Parathyroid adenoma (tissue), 2 donors: Measurements from ENCODE around the gene ST8SIA2.

ENCODE experiments used
- H2AFZ ChIP-seq: fragments of 300-600 bp; sonication (generic); one replicate; pipeline ENCODE4 v1.7.0; 2017; ENCODE audit warnings: antibody characterized with exemption, mild to moderate bottlenecking
- H3K27ac ChIP-seq: fragments of 300-600 bp; sonication (generic); one replicate; pipeline ENCODE4 v1.7.0; 2017
- H3K27me3 ChIP-seq: fragments of 300-600 bp; sonication (generic); one replicate; pipeline ENCODE4 v1.7.0; 2017; ENCODE audit warnings: low read length; ENCODE audit not compliant: control insufficient read depth, insufficient read depth
- H3K36me3 ChIP-seq: fragments of 300-600 bp; sonication (generic); one replicate; pipeline ENCODE4 v1.7.0; 2017; ENCODE audit warnings: low read length; ENCODE audit not compliant: control insufficient read depth, insufficient read depth
- H3K4me1 ChIP-seq: fragments of 300-600 bp; sonication (generic); one replicate; pipeline ENCODE4 v1.7.0; 2017; ENCODE audit warnings: control low read depth
- H3K4me2 ChIP-seq: fragments of 300-600 bp; sonication (generic); one replicate; pipeline ENCODE4 v1.7.0; 2017; ENCODE audit warnings: low read length
- H3K4me3 ChIP-seq: fragments of 300-600 bp; sonication (generic); one replicate; pipeline ENCODE4 v1.7.0; 2017; ENCODE audit warnings: low read depth, low read length
- H3K79me2 ChIP-seq: fragments of 300-600 bp; sonication (generic); one replicate; pipeline ENCODE4 v1.7.0; 2017; ENCODE audit warnings: control low read depth
- H3K9ac ChIP-seq: fragments of 300-600 bp; sonication (generic); one replicate; pipeline ENCODE4 v1.7.0; 2017; ENCODE audit warnings: mild to moderate bottlenecking
- H3K9me3 ChIP-seq: fragments of 300-600 bp; sonication (generic); one replicate; pipeline ENCODE4 v1.7.0; 2017; ENCODE audit warnings: low read length; ENCODE audit not compliant: control insufficient read depth
- TF ChIP-seq, protein P1 (sequence below): fragments of 300-600 bp; sonication (generic); IDR thresholded peaks from one replicate; pipeline ENCODE4 v1.7.0; 2017; ENCODE audit warnings: antibody characterized with exemption, mild to moderate bottlenecking
- donor health status: primary hyperparathyroidism.

Gene ST8SIA2

DNA sequence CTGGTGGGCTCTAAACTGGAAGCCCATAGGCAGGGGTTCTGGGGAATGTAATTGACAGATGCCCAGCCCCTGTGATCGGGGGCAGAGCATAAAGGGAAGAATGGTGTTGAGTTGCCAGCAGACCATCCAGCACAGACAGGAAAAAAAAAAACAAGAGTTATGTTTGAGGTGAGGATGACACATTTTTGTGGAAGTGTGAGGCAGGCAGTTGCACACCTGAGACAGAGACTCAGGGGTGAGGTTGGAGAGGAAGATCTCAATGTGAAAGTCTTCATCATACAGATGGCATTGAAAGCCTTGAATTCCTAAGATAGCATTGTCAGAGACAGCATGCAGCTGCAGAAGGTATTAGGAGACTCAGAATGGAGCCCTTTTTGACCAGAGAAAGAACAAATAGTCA, 18.6 kb upstream of the ST8SIA2 start:
- no peak overlapping the region for H3K4me3 ChIP-seq
- TF ChIP-seq, protein P1, sequence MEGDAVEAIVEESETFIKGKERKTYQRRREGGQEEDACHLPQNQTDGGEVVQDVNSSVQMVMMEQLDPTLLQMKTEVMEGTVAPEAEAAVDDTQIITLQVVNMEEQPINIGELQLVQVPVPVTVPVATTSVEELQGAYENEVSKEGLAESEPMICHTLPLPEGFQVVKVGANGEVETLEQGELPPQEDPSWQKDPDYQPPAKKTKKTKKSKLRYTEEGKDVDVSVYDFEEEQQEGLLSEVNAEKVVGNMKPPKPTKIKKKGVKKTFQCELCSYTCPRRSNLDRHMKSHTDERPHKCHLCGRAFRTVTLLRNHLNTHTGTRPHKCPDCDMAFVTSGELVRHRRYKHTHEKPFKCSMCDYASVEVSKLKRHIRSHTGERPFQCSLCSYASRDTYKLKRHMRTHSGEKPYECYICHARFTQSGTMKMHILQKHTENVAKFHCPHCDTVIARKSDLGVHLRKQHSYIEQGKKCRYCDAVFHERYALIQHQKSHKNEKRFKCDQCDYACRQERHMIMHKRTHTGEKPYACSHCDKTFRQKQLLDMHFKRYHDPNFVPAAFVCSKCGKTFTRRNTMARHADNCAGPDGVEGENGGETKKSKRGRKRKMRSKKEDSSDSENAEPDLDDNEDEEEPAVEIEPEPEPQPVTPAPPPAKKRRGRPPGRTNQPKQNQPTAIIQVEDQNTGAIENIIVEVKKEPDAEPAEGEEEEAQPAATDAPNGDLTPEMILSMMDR: no peak
- no peak overlapping the region for H3K9ac ChIP-seq
- no peak overlapping the region for H3K4me2 ChIP-seq
- H3K27ac ChIP-seq: no peak overlapping the region
- H3K27me3 ChIP-seq: no peaks in the 10 kb centered on the region
- no peaks in the 10 kb centered on the region for H3K79me2 ChIP-seq
- H3K9me3 ChIP-seq: no peaks in the 10 kb centered on the region
- H3K36me3 ChIP-seq: no peaks in the 10 kb centered on the region
- no peaks in the 10 kb centered on the region for H3K4me1 ChIP-seq
- no peak overlapping the region for H2AFZ ChIP-seq

DNA sequence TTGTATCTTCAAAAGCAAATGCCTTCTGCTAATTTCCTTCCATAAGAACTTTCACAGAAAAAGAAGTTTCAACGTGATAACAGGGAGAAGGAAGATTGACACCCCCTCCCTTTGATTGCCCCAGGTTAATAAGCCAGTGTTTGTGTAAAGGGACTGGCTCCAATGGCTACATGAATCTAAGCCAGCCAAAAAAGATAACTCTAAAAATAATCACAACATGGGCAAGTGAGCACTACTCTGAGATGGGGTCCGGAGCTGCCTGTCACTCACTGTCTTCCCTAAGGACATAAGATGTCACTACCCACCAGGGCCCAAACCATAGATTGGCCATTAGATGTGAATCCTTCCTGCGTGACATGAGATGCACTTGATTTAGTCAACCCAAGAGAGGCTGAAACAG, 17.6 kb upstream of the ST8SIA2 start:
- H3K27me3 ChIP-seq: no peaks in the 10 kb centered on the region
- H3K36me3 ChIP-seq: no peaks in the 10 kb centered on the region
- no peaks in the 10 kb centered on the region for H3K9me3 ChIP-seq
- H3K4me2 ChIP-seq: no peak overlapping the region
- no peak overlapping the region for H3K9ac ChIP-seq
- H3K27ac ChIP-seq: no peak overlapping the region
- TF ChIP-seq, protein P1: no peak
- H3K79me2 ChIP-seq: no peaks in the 10 kb centered on the region
- no peak overlapping the region for H2AFZ ChIP-seq
- no peak overlapping the region for H3K4me3 ChIP-seq
- no peaks in the 10 kb centered on the region for H3K4me1 ChIP-seq

DNA sequence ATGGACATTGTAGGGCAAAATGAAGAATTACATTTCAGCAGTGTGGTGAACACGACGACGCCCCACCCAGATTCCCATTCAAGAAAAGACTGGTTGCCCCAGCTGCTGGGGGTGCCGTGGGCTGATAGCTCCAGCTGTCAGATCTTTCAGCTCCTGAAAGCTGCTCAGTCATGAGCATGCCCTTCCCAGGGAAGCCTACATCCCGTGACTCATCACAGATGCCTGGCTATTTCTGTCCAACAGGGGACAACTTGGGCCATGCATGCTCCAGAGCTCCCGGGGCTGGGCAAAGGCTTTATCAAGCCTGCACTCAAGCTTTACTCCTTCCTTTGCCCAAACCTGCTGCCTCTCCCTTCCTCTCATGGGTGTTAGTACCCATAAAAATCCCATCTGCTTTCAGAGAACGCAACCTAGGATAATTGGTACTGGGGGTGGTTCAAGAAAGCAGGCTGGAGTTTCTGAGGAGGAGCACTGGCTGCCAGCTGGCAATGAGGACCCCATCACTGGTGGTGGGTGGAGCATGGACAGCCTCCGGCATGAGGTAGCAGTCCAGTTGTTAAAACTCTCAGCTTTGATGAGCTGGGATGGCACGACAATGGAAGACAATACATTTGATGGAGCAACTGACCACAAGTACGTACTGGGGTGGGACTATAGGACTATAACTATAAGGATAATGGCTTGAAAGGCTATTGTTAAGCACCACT, 16.4 kb upstream of the ST8SIA2 start:
- H3K9me3 ChIP-seq: no peaks in the 10 kb centered on the region
- no peak overlapping the region for H3K27ac ChIP-seq
- no peak overlapping the region for H3K9ac ChIP-seq
- no peaks in the 10 kb centered on the region for H3K4me1 ChIP-seq
- no peaks in the 10 kb centered on the region for H3K79me2 ChIP-seq
- TF ChIP-seq, protein P1: no peak
- H3K27me3 ChIP-seq: no peaks in the 10 kb centered on the region
- no peak overlapping the region for H3K4me3 ChIP-seq
- no peaks in the 10 kb centered on the region for H3K36me3 ChIP-seq
- no peak overlapping the region for H2AFZ ChIP-seq
- no peak overlapping the region for H3K4me2 ChIP-seq

DNA sequence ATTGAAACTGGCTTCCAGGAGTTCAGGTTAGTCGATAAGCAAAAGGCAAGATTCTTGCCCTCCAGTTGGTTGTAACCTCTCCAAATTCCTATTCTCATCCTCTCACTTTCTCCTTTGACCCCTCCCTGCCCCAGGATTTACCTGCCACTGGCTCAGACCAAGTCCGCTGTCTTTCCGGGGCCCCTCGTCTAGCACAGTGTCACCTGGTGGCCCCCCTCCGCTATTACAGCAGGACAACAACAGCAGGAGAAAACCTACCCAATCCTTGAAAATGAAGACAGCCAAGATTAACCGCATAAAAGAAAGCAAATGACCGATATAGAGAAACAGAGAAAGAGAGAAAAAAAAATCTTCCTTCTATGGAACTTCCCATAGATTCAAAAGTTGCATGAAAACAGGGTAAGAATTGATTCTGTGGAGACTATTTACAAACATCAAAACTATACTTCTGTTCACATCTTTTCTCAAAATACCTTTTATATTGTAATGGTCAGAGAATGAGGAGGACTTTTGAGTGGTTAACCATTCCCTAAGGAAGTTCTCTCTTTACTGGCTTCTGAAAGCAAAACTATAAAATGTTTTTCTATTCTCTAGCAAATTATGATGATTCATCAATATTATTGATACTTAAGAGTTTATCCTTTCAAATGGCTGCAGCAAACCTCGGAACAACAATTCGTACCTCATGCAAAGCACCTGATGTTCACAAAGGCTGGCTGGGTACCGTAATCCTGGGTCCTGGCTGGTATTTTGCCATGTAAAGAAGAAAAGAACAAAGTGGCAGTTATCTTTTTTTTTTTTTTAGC, 10.0 kb upstream of the ST8SIA2 start:
- H3K9me3 ChIP-seq: no peaks in the 10 kb centered on the region
- no peaks in the 10 kb centered on the region for H3K79me2 ChIP-seq
- no peak overlapping the region for H3K9ac ChIP-seq
- H2AFZ ChIP-seq: no peak overlapping the region
- no peak overlapping the region for H3K27ac ChIP-seq
- H3K4me1 ChIP-seq: no peaks in the 10 kb centered on the region
- H3K4me2 ChIP-seq: no peak overlapping the region
- no peaks in the 10 kb centered on the region for H3K36me3 ChIP-seq
- TF ChIP-seq, protein P1: peak; percentile 49
- H3K27me3 ChIP-seq: no peaks in the 10 kb centered on the region
- no peak overlapping the region for H3K4me3 ChIP-seq
